ENCODE data around the gene TFPI.
"Not testable (repeated sequence)": the region's sequence is repeated elsewhere in the genome, so short reads cannot be mapped to it uniquely, and the experiment has no call there.

TFPI gene

GRCh38 chr2:187552828-187553681 is 1.2 kb downstream of the TFPI start:
- DNase-seq (ENCODE audit: low read depth): no peak

DNA sequence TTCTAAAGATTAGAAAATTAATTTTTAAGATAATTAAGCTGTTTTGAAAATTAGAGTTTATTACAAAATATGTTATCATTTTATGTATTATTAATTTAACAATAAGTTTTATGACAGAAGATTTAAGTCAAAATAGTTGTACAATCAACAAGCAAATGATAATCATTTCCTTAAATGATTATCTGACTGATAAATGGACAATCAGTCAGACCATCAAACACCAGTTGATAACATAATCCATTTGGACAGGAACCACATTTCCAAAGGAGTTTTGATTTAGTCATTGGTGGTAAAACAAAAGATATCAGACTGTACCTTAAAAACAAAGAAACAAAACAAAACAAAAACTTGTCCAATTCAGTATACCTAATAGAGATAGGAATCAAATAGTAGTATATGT is 1.9 kb downstream of the TFPI start:
- DNase-seq (ENCODE audit: low read depth): no peak

- DNase-seq (ENCODE audit: low read depth): no peak
Measured at GRCh38 chr2:187550857-187551256, 3.4 kb downstream of the TFPI start.

DNA sequence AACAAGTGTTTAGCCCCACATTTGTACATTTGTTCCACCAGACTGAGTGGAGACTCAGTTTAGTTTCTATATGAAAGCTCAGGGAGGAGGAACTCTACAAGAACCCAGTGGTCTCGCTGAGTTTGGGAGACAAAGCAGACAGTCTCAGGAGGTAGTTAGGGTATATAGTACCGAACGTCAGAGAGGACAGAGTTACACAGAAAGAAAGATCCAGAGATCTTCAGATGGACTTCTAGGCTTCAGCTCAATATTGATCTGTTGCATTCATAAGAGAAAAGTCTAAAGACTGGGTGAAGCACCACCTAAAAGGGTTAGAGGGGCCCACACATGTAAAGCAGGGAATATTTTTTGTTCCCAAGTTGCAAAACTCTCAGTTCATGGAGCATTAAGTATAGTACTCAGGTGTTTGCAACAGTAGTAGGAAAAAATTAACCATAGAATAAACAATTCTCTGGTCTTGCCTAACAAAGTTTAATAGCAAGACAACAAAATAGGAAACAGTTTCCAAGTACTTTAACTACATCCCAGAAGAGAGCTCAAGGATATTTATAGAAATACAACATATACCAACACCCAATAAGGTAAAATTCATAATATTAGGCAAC is 4.2 kb downstream of the TFPI start:
- DNase-seq (ENCODE audit: low read depth): no peak

DNA sequence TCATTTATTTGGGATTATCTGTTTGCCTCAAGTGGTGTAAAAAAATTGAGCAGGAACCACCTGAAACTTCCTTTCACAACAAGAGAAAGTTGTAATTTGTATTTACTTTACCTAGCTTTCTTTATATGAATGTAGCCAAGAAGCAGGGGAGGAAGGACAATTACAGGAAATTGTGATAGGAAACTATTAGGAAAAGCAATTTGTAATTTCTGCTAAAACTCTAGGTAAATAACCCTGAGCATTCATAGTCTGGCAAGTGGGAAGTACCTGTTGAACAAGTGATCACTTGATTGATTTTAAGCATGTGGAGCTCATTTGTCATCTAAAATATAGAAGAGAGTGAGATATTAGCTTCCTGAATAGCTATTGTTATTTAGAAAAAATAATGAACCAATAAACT is 5.0 kb downstream of the TFPI start:
- DNase-seq (ENCODE audit: low read depth): no peak

GRCh38 chr2:187548656-187549055 is 5.6 kb downstream of the TFPI start:
- DNase-seq (ENCODE audit: low read depth): no peak

- DNase-seq (ENCODE audit: low read depth): no peak
Measured at GRCh38 chr2:187547353-187547979, 6.8 kb downstream of the TFPI start.

GRCh38 chr2:187546762-187547333 is 7.4 kb downstream of the TFPI start:
- DNase-seq (ENCODE audit: low read depth): no peak

- no peak for DNase-seq (ENCODE audit: low read depth)
Measured at GRCh38 chr2:187545238-187545751, 8.9 kb downstream of the TFPI start.

DNA sequence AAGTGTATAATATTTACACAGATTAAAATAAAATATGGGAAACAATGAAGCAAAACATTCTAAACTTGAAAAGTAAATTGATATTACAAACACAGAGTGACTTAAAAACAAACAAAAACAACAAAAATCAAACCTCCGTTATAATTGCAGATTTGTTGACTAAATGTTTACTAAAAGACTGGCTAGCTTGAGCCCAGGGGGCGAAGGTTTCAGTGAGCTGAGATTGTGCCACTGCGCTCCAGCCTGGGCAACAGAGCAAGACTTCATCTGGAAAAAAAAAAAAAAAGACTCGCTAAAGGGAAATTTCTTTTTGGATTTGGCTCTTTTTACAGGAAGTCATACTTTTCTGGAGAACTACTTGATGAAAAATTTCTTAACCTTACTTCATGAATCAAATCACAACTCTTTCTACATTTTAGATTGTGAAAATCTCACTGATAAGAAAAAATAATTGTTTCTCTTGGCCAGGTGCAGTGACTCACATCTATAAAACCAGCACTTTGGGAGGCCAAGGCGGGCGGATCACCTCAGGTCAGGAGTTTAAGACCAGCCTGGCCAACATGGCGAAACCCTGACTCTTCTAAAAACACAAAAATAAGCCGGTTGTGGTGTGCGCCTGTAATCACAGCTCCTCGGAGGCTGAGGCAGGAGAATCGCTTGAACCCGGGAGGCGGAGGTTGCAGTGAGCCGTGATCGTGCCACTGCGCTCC is 9.7 kb downstream of the TFPI start:
- no peak for DNase-seq (ENCODE audit: low read depth)

DNA sequence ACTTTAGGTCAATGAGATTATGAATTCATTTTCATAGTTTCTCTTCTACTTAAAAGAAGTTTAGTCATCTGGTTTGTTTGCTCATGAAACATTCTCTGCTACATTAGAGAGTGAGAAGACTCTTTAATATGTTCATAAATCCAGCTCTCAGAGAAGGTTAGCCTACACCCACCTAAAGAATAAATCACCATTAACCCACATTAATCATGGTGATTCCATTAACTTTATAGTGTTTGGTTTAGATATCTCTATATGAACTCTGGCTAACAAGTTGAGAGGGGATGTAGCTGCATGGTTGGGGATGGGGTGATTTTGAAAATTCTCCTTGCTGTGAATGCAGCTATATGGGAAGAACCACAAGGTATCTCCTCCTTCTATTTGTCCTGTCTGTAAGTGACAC is 10.7 kb downstream of the TFPI start:
- DNase-seq (ENCODE audit: low read depth): no peak

- DNase-seq (ENCODE audit: low read depth): no peak
Measured at GRCh38 chr2:187542123-187542522, 12.1 kb downstream of the TFPI start.

DNA sequence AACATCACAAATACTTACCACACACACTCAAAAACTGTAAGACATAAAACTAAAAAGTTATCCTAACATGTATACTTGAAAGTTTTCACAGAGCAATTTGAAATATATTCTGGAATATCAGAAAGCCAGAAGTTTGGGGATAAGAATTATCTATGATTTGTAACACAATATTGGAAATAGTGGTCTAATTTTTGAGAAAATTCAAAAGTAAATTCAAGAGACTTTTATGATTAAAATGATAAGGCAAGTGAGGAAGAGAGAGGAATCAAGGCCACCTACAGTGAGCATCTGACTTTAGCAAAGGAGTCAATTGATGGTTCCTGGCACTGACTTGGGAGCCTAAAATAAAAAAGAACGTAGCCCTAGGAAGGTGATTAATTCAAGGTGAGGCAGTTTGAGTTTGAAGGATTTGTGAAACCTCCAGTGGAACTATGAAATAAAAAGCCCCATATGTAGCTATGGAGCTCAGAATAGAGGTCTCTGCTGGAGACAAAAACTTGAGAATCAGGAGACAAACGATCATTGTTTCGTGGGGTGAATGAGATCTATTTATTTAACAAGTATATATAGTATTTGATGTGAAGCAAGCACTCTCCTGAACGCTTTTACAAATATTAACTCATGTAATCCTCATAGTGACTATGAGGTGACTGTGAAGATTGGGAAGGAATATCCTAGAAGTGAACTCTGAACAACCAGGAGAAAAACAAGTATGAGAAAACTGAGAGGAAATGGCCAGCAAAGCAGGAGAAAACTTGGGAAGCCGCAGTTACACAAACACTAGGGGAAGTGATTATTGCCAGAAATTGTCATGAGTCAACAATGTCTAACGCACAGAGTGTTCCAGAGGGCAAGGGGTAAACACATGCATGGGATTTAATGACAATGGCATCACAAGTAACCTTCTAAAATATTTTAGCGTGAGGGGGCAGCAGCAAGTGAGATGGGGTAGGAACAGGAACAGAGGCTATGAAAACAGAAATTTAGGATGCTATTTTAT is 12.8 kb downstream of the TFPI start:
- DNase-seq (ENCODE audit: low read depth): no peak

GRCh38 chr2:187538222-187538621 is 16.0 kb downstream of the TFPI start:
- not testable (repeated sequence) for DNase-seq (ENCODE audit: low read depth)

DNA sequence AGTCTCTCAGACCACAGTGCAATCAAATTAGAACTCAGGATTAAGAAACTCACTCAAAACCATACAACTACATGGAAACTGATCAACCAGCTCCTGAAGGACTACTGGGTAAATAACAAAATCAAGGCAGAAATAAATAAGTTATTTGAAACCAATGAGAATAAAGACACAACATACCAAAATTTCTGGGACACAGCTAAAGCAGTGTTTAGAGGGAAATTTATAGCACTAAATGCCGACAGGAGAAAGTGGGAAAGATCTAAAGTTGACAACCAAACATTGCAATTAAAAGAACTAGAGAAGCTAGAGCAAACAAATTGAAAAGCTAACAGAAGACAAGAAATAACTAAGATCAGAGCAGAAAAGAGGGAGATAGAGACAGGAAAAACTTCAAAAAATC is 18.9 kb downstream of the TFPI start:
- not testable (repeated sequence) for DNase-seq (ENCODE audit: low read depth)

DNA sequence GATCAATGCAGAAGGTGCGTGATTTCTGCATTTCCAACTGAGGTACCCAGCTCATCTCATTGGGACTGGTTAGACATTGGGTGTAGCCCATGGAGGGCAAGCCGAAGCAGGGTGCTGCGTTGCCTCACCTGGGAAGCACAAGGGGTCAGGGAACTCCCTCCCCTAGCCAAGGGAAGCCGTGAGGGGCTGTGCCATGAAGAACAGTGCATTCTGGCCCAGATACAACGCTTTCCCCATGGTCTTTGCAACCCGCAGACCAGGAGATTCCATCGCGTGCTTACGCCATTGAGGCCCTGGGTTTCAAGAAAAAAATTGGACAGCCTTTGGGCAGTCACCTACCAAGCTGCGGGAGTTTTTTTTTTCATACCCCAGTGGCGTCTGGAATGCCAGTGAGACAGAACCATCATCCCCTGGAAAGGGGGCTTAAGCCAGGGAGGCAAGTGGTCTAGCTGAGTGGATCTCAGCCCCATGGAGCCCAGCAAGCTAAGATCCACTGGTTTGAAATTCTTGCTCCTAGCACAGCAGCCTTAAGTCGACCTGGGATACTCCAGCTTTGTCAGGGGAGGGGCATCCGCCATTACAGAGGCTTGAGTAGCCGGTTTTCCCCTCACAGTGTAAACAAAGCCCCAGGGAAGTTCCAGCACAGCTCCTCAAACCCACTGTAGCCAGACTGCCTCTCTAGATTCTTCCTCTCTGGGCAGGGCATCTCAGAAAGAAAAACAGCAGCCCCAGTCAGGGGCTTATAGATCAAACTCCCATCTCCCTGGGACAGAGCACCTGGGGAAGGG is 21.7 kb downstream of the TFPI start:
- DNase-seq (ENCODE audit: low read depth): no peak

GRCh38 chr2:187529977-187530721 is 24.1 kb downstream of the TFPI start:
- no peak for DNase-seq (ENCODE audit: low read depth)

DNA sequence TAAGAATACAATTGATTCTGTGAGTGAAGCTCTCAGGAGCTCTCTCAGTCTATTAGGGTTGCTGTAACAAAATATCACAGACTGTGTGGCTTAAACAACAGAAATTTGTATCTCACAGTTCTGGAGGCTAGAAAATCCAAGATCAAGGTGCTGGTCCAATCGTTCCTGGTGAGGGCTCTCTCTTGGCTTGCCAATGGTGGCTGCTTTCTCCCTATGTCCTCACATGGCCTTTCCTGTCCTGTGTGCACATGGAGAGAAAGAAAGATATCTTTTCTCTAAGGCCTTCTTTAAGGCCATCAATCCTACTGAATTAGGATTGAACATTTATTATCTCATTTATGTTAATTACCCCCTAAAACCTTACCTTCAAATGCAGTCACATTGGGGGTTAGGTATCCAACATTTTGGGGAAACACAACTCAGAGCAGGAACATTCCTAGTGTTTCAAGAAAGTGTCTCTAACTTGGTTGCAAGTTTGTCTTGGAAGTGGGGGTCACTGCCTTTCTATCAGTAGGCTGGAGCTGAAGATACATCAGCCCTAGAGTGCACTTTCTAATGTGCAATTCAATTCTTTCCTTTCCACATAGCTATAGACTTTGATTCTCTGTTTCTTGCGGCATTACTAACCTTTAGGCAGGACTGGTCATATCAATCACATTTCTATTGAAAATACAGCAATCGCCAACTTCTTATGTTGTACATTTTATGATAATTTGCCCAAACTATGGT is 24.8 kb downstream of the TFPI start:
- no peak for DNase-seq (ENCODE audit: low read depth)

DNA sequence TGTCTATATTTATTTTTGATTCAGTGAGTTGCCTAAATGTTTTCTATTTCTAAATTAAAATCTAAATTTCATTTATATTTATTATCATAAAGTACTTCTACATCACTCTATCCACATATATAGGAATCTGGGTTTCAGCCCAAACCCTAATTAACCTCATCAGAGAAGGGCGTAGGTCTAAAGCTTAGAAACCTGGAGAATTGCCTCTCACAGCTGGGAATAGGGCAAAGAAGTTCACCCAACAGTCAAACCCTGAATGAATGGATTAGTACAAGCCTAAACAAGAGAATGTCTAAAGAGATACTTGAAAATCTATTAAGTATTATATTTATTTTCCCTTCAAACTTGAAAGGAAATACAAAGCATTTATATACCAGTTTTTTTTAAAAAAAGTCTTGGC is 26.2 kb downstream of the TFPI start:
- DNase-seq (ENCODE audit: low read depth): no peak

Measured in activated T-cell treated with anti-CD3 and anti-CD28 coated beads for 48 hours (primary cell).